IMR-90 (cell line): Measurements from ENCODE around the gene BOD1L2.

Experiments used
- BHLHE40 ChIP-seq: fragments of 150-350 bp; IDR thresholded peaks from 2 replicates; pipeline ENCODE4 v1.6.1; 2016; ENCODE audit warnings: mild to moderate bottlenecking, low read depth, low read length
- CEBPB ChIP-seq: IDR thresholded peaks from 2 replicates; pipeline ENCODE4 v1.6.1; 2012; ENCODE audit warnings: low read depth, low read length, improper control_type of control experiment
- CHD1 ChIP-seq: IDR thresholded peaks from 2 replicates; pipeline ENCODE4 v1.6.1; 2012; ENCODE audit warnings: low read depth, low read length, improper control_type of control experiment
- CTCF ChIP-seq: conservative IDR thresholded peaks from 2 replicates; pipeline ENCODE4 v1.5.1; 2012; ENCODE audit warnings: mild to moderate bottlenecking, low read depth, low read length, improper control_type of control experiment
- FOS ChIP-seq: fragments of 150-350 bp; IDR thresholded peaks from 2 replicates; pipeline ENCODE4 v1.6.1; 2016; ENCODE audit warnings: low read depth, low read length
- MAFK ChIP-seq: IDR thresholded peaks from 2 replicates; pipeline ENCODE4 v1.6.1; 2012; ENCODE audit warnings: low read depth, low read length, improper control_type of control experiment
- NFE2L2 ChIP-seq: fragments of 150-350 bp; IDR thresholded peaks from 2 replicates; pipeline ENCODE4 v1.6.1; 2016; ENCODE audit warnings: low read depth, mild to moderate bottlenecking, low read length
- POLR2A ChIP-seq: IDR thresholded peaks from 2 replicates; pipeline ENCODE4 v1.6.1; 2012; ENCODE audit warnings: mild to moderate bottlenecking, low read depth, low read length
- RAD21 ChIP-seq: IDR thresholded peaks from 2 replicates; pipeline ENCODE4 v1.6.1; 2012; ENCODE audit warnings: low read length, improper control_type of control experiment
- RCOR1 ChIP-seq: IDR thresholded peaks from 2 replicates; pipeline ENCODE4 v1.6.1; 2012; ENCODE audit warnings: mild to moderate bottlenecking, low read length, improper control_type of control experiment; ENCODE audit not compliant: insufficient replicate concordance
- RFX5 ChIP-seq: IDR thresholded peaks from 2 replicates; pipeline ENCODE4 v1.8.0; 2012; ENCODE audit warnings: low read depth, mild to moderate bottlenecking, low read length, moderate library complexity
- SMC3 ChIP-seq: fragments of 150-350 bp; IDR thresholded peaks from 2 replicates; pipeline ENCODE4 v1.6.1; 2016; ENCODE audit warnings: low read depth, mild to moderate bottlenecking, antibody characterized with exemption, low read length, moderate library complexity
- USF2 ChIP-seq: fragments of 150-350 bp; IDR thresholded peaks from 2 replicates; pipeline ENCODE4 v1.6.1; 2017; ENCODE audit warnings: mild to moderate bottlenecking, antibody characterized with exemption, low read length, low read depth

DNA sequence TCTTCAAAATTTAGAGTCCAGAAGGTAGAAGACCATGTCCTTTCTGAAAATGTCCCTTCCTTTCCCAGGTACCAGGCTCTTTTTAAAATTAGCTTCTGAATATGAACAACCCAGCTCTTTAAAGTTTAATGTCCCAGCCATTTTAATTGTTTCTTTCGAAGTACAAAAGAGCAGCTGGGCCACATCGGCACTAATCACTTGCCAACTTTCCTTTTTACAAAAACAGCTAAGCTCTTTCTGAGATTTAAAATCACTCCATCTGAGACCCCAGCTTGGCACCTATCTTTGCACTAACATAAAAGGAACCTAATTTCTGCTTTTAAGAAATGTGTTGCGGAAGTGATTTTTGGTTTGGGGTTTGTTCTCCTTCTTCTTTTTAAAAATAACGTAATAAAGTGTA is 2.6 kb downstream of the BOD1L2 start:
- no peak for TF ChIP-seq POLR2A
- no peak for TF ChIP-seq CTCF
- no peak for TF ChIP-seq BHLHE40
- no peak for TF ChIP-seq CEBPB
- no peak for TF ChIP-seq USF2
- no peak for TF ChIP-seq RFX5
- TF ChIP-seq RCOR1: no peak
- TF ChIP-seq MAFK: no peak
- TF ChIP-seq NFE2L2: no peak
- no peak for TF ChIP-seq FOS
- TF ChIP-seq SMC3: no peak
- TF ChIP-seq CHD1: no peak
- TF ChIP-seq RAD21: no peak
